Fibroblast of skin of right biceps (primary cell): ENCODE measurements around the gene ADCY1.

Experiments used
- DNase-seq: peaks from one replicate; pipeline ENCODE4 v3.0.0-alpha.2; 2013

Gene ADCY1

DNA sequence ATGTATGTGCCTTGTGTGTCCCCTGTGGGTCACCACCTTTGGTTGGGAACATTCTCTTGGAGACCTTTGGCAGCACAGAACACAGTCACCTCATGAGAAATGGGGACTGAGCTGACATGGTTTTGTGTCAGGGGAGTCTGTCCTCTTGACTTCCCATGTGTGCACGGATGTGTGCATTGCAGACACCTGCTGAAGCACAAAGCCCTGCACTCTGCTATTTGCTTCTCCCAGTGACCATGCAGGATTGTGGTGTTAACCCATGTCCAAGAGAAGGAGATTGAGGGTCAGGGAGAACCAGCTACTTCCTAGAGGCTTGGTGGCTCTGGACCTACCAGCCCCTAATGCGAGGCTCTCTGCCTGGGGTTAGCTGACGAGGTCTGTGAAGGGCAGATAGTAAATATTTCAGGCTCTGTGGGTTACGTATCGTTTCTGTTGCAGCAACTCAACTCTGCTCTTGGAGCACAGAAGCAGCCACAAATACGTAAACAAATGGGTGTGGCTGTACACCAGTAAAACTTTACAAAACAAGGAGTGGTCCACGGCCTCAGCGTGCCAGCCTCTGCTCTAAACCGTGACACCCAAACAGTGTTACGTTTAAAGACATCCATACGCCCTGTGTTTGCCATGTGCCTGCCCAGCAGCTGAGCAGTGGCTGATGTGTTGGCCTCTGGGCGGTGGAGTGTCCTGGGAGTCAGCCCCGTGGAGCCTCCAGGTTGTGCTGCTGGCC lies 51.7 kb downstream of the ADCY1 start:
- no peak for DNase-seq

DNA sequence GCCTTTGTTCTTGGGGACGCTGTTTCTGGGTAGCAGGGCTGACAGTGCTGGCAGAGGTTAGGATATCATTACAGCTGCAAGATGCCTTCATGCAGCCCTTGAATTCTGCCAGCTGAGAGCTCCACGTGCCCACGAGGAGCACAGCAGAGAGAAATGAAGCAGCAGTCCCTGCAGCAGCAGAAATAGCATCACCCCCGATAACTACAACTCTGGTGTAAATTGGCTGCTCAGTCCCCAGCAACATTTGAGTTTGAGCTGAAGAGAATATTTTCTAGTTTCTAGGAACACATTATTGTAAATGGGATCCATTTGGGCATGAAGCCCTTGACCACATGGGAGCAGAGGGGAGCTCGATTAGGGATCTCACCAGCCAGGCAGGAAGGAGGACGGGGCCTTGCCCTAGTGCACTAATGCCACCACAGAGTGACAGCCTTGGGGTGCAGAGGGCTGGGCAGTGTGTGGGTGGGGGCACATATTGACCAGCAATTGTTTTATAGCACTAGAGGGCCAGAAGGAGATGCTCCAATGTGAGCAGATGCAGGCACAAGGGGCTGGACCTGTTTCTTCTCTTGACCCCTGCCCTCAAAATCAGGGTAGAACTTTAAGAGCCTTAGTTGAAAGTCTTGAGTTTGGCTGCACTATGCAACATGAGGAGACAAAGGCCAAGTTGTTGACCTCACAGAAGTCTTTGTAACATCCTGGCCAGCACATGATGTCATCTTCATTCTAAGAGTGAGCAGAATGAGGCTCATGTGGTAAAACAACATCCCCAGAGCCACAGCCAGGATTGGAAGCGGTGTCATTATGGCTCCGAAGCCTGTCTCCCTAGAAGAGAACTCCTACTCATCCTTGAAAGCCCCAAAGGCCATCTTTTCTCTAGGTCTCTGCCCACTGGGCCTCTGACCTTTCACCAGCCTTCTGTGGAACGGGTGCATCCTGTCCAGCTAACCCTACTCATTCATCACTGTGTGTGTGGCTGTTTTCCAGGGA lies 52.6 kb downstream of the ADCY1 start:
- DNase-seq: no peak

DNA sequence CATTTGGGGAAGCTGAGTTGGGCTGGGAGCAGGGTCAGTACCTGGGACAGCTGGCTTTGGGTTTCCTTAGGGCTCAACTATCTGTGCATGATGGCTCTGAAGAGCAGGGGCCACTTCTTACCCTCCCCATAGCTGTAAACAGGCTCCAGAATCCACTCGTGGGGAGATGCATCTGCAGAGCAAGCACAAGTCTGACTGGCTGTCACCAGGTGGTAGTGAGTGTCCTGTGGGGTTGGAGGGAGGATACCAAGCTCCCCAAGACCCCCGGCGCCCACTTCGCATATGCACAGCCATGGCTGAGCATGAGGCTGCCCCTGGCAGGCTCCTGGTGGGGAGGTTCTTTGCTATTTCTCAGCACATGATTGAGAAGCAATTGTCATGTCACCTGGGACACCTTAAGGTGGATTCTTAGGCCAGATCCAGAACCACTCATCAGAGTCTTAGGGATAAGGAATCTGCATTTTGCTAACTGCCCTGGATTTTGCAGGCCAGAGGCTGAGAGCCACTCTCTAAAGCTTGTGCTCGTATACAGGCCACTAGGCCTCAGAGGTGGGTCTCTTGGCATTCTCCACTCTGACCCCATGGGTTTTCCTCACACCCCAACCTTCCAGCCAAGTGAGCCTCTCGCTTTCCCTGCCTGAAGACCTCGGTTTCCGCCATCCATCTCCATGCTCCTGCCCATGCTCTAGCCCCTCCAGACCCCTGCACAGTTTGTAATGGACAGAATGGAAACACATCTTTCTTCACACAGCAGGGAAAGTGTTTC lies 53.7 kb downstream of the ADCY1 start:
- DNase-seq: no peak

DNA sequence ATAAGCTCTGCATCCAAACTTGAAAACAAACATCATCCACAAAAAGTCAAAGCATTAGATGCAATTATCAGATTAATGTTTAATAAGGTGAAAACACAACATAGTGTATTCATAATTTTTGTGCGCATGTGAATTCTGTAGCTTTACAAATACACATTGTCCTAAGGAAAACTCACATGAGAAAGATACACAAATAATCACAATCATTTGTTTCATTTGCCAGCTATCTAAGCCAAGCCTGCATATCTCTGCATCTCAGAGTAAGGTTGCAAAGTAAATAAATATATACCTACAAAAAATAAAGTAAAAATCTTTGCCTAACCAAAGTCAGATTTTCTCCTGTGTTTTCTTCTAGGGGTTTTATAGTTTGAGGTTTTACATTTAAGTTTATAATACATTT lies 57.4 kb downstream of the ADCY1 start:
- DNase-seq: no peak

DNA sequence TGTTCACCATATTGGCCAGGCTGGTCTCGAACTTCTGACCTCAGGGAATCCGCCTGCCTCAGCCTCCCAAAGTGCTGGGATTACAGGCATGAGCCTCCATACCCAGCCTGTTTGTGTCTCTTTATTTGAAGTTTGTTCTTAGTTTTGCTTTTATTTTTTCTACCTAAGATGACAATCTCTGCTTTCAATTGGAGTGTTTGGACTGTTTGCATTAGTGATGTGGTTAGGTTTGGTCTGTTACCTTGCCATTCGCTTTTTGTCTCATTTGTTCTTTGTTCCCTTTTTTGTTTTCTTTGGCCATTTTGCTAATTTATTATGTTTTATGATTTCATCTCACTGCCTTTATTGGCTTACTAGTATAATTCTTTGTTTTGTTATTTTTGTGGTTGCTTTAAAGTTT lies 62.6 kb downstream of the ADCY1 start:
- DNase-seq: no peak

DNA sequence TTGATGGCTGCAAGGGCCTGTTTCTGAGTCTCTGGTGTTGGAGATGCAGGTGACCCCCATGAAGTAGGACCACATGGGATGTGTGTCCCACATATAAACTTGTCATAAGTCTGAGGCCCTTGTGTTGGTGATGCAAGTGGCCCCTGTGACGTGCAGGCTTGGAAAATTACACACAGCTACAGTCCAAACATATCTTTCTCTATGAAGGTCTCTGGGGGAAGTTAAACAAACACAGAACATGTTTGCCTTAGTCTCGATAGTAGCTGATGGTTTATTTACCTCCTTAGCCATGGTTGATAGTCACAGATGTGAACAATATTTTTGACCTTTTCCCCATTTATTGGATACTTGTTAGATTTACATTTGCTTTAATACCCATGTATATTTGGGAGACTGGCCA lies 64.7 kb downstream of the ADCY1 start:
- no peak for DNase-seq

DNA sequence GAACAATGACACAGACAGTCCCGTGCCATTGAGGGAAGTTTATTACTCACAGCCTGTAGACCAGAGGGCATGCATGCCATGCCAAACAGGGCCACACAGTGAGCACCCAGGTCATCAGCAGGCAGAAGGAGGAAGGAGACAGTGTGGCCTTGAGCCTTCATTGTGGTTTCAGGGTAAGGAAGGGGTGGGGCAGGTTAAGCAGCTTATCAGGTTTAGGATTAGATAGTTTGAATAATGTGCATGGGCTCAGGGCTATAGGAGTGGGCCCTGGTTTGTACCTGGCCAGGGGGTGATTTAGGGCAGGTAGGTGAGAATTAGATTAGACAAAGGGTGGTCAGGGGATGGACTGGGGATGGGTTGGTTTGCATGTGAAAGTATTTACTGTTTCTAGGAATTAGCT lies 67.9 kb downstream of the ADCY1 start:
- no peak for DNase-seq

DNA sequence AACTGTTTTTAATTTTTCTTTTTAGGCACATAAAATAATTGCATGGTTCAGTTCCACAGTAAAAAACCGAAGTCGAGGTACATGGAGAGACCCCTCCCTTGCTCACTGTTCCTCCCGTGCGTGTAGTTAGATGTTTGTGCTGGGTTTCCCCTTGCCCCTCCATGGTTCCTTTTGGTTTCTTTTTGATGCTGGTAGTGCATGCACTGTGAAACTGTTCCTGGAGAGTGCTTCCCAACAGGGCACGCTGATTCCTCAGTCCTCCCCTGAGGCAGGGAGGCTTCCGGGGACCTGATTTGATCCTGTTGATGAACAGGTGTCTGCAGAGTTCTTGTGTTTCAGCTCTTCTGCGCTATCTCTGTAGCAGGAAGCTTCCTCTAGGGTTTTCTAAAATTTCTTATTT lies 69.5 kb downstream of the ADCY1 start:
- no peak for DNase-seq

DNA sequence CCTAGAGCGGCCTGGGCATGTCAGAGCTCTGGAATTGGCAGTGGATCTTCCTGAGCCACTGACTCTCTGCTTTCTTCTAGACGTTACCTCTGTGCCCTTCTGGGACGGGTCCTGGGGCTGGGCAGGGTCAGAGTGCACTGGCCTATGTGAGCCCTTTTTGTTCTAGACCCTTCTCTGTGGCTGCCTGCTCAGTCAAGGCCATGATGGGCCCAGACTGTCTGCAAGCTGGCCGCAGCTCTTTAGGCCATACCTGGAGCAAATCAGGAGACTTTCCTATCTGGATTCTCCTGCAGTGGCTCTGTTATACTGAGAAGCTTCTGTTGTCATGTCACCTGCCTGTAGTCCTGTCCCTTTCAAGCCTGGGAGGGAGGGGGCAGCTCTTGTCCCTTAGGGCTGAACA lies 70.1 kb downstream of the ADCY1 start:
- no peak for DNase-seq

DNA sequence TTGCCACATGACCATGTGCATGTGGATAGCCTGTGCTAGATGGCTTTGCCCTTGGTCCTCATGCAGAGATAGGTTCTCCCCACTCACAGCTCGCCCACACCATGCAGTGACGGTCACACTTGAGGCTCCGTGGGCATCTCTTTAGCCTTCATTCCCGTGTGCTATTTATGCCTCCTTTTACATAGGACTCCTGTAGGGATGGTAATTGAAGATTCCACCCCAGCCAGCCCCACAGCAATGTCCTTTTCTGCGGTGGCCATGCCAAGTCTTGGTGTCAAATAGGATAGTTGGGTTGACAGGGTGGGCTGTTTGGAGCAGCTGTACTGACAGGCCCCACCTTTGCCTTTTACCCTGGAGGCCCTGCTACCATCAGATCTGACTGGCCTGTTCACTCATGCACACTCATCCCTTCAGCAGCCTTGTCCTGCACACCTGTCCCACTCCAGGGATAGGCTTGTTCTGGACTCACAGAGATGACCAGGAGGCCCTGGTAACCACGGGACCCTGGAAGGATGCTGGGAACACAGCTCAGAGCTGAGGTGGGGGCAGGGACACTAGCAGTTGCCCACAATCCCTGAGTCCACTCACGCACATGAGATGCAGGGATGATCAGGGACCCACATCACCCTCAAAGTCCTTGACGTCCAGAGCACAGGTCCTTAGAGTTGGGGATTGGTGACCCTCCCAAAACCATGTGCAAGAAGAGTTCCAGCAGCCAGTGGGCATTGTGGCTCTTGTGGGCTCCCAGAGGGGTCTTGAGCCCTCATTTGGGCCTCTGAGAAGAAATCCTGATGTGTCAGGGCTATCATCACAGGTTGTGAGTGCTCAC lies 71.2 kb downstream of the ADCY1 start:
- no peak for DNase-seq

DNA sequence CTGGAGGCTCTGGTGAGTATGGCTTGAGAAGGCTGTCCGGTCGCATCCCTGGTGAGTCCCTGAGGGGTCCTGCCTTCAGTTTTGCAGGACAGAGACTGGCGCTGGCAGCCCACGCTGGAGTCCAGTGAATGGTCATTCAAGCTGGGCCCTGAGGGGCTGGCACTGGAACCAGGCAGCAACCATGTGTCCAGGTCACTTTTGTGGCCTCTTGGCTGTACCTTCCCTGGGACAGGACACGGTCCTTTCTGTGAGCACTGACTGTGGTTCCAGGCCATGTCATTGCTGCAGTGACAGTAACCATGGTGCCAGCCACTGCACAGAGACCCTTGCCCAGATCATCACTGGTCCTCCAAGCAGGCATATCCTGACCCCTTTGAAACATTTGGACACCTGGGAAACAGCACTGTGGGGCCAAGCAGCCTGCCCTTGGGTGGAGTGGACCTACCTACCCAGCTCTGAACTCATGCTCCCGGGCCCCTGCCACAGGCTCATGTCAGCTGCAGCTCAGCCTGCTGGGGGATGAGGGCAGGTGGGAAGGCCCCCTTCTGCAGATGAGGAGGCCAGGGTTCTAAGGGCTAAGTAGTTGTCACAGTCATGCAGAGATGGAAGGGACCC lies 72.1 kb downstream of the ADCY1 start:
- DNase-seq: no peak

DNA sequence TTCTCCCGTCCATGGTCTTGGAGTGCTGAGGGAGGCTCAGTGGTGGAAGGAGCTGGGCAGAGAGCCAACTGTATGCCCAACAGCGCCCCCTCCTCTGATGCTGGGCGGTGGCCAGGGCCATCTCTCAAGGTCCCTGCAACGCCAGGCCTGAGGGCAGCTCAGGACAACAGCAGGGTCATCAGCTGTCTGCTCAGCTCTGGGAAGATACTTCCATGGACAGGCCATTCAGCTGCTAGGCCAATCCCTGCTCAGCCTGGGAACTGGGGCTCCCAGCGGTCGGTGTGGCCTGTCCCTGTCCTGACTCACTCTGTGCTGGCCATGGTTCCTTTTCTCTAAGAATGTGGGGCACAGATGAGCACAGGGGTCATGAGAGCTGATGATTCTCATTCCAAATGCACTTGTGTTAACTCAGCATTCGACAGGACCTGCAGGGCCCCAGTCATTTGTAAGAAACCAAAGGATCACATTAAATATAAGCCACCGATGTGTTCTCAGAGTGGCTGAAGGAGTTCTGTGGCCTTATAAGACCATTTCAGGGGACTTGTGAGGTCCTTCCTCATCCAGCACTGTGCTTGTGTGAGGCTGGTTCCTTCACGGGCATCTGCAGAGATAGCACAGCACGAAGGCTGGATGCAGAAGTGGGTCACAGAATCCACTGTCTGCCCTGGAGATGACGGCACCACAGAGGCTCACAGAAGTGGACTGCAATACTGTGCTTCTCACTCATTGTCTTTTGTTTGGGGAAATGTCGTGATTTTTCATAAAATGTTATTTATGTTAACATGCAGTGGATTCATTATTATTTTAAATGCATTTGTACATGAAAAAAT lies 73.0 kb downstream of the ADCY1 start:
- DNase-seq: no peak

DNA sequence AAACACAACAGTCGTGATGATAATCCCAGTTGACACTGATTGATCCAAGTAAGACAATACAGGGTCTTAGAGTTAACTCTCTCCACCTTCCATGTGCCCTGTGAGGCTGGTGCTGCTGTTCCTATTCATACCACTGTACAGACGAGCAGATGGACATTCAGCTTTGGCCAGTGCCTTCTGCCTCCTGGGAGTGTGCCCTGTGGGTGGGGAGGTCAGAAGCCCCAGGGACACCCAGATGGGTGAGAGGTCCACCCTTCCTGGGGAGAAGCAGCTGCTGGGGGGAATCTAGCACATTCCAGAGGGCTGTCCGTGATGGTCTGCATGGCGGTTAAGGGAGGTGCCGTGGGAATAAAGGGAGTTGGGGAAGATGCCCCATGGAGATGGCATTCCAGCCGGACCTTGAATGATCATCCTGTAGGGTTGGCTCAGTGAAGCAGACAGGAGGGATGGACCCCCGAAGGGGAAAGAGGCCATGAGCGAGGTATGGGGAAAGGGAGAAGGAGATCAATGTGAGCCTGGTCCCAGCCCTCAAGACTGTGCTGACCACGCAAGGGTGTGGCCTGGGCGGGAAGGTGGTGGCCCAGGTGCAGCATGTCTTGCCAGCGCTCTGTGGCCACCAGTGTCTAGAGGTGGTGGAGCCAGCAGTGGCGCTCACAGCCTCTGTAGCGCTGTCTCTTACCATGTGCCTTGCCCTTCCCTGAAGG lies 74.0 kb downstream of the ADCY1 start:
- DNase-seq: no peak

DNA sequence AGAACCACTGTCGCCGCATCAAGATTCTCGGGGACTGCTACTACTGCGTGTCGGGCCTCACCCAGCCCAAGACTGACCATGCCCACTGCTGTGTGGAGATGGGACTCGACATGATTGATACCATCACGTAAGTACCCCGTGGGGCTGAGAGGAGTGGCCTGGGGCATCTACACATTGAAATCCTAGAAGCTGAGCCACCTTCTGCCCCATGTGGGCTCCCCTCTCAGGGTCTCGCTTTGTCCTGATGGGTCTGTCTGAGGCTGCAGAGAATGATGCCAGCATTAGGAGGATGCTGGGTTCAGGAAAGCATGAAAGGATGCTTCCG lies 74.5 kb downstream of the ADCY1 start:
- no peak for DNase-seq

DNA sequence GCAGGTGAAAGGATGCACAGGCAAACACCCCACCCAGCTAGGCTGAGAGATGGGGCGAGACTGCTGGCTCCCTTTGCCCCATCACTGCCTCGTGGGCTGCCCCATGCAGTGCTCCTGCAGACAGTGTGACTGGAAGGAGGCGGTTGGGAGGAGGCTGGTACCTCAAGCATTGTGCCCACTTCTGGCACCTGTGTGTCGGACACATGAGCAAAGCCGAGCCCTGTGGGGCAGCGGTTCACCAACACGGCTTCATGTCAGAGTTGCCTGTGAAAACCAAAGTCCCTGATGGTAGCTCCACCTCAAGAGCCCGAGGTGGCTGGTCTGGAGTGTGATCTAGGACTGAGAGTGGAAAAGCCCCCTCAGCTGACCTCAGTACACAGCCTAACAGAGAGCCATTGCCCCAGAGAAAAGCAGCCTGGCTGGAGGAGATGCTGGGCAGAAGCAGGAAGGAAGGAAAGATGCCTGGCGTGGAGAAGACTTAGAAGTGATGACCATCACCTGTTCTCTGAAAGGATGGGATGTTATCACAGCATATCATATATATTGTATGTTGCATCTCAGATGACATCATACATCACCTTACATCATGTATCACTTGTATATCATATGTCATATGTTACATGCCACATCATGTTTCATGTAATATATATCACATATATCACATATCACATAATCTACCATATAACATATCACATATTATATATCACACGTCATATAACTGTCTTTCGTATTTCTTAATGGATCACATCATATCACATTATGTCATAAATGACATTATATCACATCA lies 75.6 kb downstream of the ADCY1 start:
- DNase-seq: no peak

DNA sequence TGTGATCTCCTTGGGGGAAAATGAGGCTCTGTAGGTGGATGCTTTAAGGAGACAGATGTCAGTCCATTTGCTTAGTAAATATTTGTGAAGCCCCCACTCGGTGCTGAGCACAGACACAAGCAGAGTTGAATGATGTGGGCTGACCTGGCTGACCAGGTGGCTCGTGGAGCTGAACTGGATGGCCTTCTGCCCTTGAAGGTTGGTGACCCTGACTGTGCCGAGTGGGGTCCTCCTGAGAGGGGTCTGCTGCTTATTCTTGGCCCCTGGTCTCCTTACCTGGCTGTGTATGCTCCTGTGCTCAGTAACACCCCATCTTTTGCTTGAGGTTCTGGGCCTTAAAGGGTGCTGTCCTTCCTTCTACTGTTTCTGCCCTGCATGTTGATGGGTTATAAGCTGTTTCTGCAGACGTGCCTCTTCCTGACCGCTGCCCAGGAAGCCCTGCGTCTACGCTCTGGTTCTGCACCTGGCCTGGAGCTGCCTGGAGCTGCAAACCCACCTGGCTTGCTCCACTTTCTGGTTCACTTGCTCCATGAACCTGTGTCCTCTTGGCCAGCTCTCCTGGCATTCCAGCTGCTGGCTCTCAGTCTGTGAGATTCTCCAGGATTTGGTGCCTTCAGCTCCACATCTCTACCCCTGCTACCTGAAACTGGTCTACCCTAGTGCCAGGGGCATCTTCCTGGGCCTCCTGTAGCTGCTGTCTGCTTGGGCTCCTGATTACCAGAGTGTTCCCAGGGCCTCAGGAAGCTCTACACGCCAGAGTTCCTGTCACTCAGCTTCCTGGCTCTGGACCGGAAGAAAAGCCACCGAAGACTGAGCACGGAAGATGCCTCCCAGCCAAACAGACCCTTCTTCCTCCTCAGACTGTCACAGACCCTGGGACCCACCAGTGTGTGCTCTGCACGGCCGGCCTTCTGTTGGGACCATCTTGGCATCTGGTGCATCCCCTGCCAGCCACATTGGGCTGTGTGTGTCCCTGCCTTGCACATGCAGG lies 76.5 kb downstream of the ADCY1 start:
- no peak for DNase-seq

DNA sequence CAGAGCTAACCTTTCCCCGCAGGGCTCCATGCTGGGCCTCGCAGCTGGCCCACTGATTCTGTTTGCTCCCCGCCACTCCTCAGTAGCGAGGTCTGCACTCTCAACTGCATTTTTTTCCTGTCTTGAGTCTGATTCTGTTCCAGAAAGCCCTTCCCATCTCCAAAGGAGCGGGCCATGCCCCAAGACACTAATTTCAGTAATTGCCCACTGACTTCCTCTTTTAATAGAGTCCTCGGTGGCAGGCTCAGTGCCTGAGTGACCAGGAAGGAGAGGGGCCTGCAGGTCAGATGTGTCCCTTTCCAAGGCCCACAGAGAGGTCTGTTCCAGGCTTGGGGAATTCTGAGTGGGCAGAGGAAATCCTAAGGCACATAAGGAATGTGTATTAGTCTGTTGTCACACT lies 77.4 kb downstream of the ADCY1 start:
- no peak for DNase-seq

DNA sequence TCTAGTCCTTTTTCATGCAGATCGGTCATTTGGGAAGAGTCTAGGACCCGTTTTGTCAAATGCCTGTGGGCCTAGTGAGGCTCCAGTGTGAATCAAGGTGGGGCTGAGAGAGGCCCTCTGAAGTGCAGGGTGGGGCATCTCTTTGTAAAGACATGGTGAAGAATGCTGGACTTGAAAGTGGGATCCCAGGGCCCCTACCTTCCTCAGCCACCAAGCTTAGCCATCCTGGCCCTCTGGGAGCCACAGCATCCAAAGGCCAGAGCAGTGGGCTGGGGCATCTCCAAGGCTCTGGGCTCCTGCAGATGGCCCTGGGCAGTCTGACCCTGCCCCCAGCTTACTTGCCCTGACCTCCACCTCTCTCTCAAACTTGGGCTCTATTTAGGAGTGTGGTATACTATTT lies 78.5 kb downstream of the ADCY1 start:
- DNase-seq: no peak
